GM12878 (cell line): ENCODE results near the gene CDH15. TPM values are rescaled to one million over a fixed set of nuclear protein-coding genes. Genes with fewer than 3 reads are reported as not detected.

Experiments used
- ATF7 ChIP-seq: fragments of 450-650 bp; IDR thresholded peaks from 2 replicates; pipeline ENCODE4 v1.6.1; 2016; ENCODE audit warnings: low read depth, mild to moderate bottlenecking
- BCL11A ChIP-seq: IDR thresholded peaks from 2 replicates; pipeline ENCODE4 v1.6.1; 2011; ENCODE audit warnings: low read depth, low read length
- BRCA1 ChIP-seq: IDR thresholded peaks from 2 replicates; pipeline ENCODE4 v1.6.1; 2011; ENCODE audit warnings: low read depth, low read length, improper control_type of control experiment
- GABPA ChIP-seq: IDR thresholded peaks from 2 replicates; pipeline ENCODE4 v1.6.1; 2014; ENCODE audit warnings: antibody characterized with exemption, low read depth, mild to moderate bottlenecking, inconsistent platforms
- MEF2B ChIP-seq: fragments of 450-650 bp; IDR thresholded peaks from 2 replicates; pipeline ENCODE4 v1.6.1; 2018; ENCODE audit warnings: mild to moderate bottlenecking, moderate library complexity; ENCODE audit not compliant: partially characterized antibody, poor library complexity, severe bottlenecking
- NFIC ChIP-seq: IDR thresholded peaks from 2 replicates; pipeline ENCODE4 v1.6.1; 2012; ENCODE audit warnings: low read depth, mild to moderate bottlenecking, inconsistent platforms, low read length, moderate library complexity
- NR2C1 ChIP-seq: fragments of 450-650 bp; IDR thresholded peaks from 2 replicates; pipeline ENCODE4 v1.6.1; 2017; ENCODE audit warnings: antibody characterized with exemption, mild to moderate bottlenecking, moderate library complexity
- POU2F2 ChIP-seq: IDR thresholded peaks from 3 replicates; pipeline ENCODE4 v1.6.1; 2011; ENCODE audit warnings: low read depth, mild to moderate bottlenecking, low read length, borderline replicate concordance
- RAD21 ChIP-seq: IDR thresholded peaks from 2 replicates; pipeline ENCODE4 v1.6.1; 2011; ENCODE audit warnings: mild to moderate bottlenecking, low read depth, low read length, moderate library complexity; ENCODE audit not compliant: insufficient read depth
- polyA plus RNA-seq, 11 experiments: library from polyadenylated mRNA; depleted of rRNA in 4 of 11; unstranded in 6 of 11; stranded (reverse) in 5 of 11; fragments of >200 nt; fragmentation: Nextera tagmentation in 4 of 11; fragmentation: Illumina TruSeq in 1 of 11; extraction: Ambion mirVana in 4 of 11; extraction: Trizol in 1 of 11; gene quantifications; 1 replicate in 1 of 11; 2 replicates in 10 of 11; pipeline versions ENCODE4 v1.2.1 to v1.2.3, GENCODE V29; 2011 to 2016; ENCODE audit warnings: inconsistent platforms in 2 of 11, missing spikeins in 2 of 11, low read depth in 1 of 11
- total RNA-seq, 4 experiments: library from RNA; depleted of rRNA in 3 of 4; stranded (reverse); fragments of >200 nt in 3 of 4; fragmentation: Illumina TruSeq in 1 of 4; extraction: Trizol in 1 of 4; gene quantifications; 2 replicates each; pipeline versions ENCODE4 v1.2.1 to v1.2.3, GENCODE V29; 2013 to 2021
- TF ChIP-seq, protein P1 (sequence below), 3 experiments: IDR thresholded peaks in 2 of 3; conservative IDR thresholded peaks in 1 of 3; 2 replicates each; pipeline ENCODE4 v1.5.1; 2011; ENCODE audit warnings: low read depth in 3 of 3, low read length in 3 of 3, mild to moderate bottlenecking in 3 of 3, control low read depth in 2 of 3, moderate library complexity in 2 of 3, inconsistent platforms in 1 of 3, mixed read lengths in 1 of 3; ENCODE audit not compliant: control insufficient read depth in 2 of 3, insufficient read depth in 1 of 3; ENCODE audit errors: extremely low read depth in 1 of 3
- TF ChIP-seq, protein P2 (sequence below): fragments of 450-650 bp; IDR thresholded peaks from 2 replicates; pipeline ENCODE4 v1.6.1; 2016; ENCODE audit warnings: mild to moderate bottlenecking
- TF ChIP-seq, protein P3 (sequence below): fragments of 450-650 bp; IDR thresholded peaks from 2 replicates; pipeline ENCODE4 v1.6.1; 2017; ENCODE audit warnings: antibody characterized with exemption, mild to moderate bottlenecking, moderate library complexity
- TF ChIP-seq, protein P4 (sequence below): fragments of 450-650 bp; IDR thresholded peaks from 2 replicates; pipeline ENCODE4 v1.6.1; 2017; ENCODE audit warnings: mild to moderate bottlenecking, moderate library complexity
- TF ChIP-seq, protein P5 (sequence below): IDR thresholded peaks from 2 replicates; pipeline ENCODE4 v1.6.1; 2012; ENCODE audit warnings: low read depth, low read length, improper control_type of control experiment
- TF ChIP-seq, protein P6 (sequence below): IDR thresholded peaks from 2 replicates; pipeline ENCODE4 v1.6.1; 2011; ENCODE audit warnings: low read depth, mild to moderate bottlenecking, low read length, moderate library complexity, borderline replicate concordance; ENCODE audit errors: extremely low read depth

CDH15 gene
- total and polyA plus RNA-seq, 10 of the 15 experiments (the other 5 are each of a cell fraction or from before 2014, with no cell fraction given) = 0.02 to 0.06 TPM; not detected in 8

DNA sequence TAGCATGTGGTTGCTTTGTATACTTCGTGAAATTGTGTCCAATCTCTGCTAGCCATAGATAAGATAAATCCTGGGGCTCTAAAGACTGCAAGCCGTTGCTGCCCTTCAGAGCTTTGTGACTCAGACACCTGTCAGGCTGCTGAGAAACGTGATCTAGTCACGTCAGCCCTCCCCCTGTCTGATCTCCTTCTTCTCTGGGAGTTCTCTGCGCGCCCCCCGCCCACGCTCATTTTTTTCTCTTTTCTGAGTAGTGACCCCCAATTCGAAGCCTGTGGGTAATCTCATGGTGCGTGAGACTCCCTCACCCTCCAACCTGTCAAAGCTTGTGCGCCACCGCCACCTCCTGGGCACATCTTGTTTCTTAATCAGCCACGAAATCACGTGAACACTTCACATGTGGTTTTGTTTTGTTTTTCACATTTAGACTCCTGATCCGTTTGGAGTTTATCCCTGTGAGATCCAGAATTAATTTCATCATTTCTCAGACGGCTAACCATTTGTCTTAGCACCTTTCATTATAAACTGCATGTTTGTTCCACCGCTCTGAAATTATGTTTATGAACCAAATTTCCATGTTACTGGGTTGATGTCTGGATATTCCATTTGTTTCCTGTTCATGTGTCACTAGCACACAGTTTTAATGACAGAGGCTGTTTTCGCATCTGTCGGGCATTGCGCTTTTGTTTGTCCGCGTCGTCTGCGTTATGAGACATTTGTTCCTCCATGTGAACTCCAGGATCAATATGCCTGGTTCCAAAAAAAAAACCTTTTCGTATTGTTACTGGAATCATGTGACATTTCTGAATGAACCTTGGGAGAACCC is 45.0 kb downstream of the CDH15 start (continued):
- TF ChIP-seq ATF7 = 0 out of 2 replicates have a peak, but pooled peaks have one; percentile 14
- TF ChIP-seq, protein P1, sequence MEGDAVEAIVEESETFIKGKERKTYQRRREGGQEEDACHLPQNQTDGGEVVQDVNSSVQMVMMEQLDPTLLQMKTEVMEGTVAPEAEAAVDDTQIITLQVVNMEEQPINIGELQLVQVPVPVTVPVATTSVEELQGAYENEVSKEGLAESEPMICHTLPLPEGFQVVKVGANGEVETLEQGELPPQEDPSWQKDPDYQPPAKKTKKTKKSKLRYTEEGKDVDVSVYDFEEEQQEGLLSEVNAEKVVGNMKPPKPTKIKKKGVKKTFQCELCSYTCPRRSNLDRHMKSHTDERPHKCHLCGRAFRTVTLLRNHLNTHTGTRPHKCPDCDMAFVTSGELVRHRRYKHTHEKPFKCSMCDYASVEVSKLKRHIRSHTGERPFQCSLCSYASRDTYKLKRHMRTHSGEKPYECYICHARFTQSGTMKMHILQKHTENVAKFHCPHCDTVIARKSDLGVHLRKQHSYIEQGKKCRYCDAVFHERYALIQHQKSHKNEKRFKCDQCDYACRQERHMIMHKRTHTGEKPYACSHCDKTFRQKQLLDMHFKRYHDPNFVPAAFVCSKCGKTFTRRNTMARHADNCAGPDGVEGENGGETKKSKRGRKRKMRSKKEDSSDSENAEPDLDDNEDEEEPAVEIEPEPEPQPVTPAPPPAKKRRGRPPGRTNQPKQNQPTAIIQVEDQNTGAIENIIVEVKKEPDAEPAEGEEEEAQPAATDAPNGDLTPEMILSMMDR (IDR thresholded peaks at IDR 0.05 in 2 of 3, conservative IDR thresholded peaks at IDR 0.05 in 1 of 3; ENCODE audit: control insufficient read depth in 2 of 3, extremely low read depth in 1 of 3, insufficient read depth in 1 of 3, low read depth in 3 of 3, low read length in 3 of 3) = peak; percentile 71 to 96 (median 74); a peak in 5 of 6 replicates
- peak; percentile 60 for TF ChIP-seq MEF2B
- TF ChIP-seq, protein P2, sequence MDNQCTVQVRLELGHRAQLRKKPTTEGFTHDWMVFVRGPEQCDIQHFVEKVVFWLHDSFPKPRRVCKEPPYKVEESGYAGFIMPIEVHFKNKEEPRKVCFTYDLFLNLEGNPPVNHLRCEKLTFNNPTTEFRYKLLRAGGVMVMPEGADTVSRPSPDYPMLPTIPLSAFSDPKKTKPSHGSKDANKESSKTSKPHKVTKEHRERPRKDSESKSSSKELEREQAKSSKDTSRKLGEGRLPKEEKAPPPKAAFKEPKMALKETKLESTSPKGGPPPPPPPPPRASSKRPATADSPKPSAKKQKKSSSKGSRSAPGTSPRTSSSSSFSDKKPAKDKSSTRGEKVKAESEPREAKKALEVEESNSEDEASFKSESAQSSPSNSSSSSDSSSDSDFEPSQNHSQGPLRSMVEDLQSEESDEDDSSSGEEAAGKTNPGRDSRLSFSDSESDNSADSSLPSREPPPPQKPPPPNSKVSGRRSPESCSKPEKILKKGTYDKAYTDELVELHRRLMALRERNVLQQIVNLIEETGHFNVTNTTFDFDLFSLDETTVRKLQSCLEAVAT = no peak
- TF ChIP-seq, protein P3, sequence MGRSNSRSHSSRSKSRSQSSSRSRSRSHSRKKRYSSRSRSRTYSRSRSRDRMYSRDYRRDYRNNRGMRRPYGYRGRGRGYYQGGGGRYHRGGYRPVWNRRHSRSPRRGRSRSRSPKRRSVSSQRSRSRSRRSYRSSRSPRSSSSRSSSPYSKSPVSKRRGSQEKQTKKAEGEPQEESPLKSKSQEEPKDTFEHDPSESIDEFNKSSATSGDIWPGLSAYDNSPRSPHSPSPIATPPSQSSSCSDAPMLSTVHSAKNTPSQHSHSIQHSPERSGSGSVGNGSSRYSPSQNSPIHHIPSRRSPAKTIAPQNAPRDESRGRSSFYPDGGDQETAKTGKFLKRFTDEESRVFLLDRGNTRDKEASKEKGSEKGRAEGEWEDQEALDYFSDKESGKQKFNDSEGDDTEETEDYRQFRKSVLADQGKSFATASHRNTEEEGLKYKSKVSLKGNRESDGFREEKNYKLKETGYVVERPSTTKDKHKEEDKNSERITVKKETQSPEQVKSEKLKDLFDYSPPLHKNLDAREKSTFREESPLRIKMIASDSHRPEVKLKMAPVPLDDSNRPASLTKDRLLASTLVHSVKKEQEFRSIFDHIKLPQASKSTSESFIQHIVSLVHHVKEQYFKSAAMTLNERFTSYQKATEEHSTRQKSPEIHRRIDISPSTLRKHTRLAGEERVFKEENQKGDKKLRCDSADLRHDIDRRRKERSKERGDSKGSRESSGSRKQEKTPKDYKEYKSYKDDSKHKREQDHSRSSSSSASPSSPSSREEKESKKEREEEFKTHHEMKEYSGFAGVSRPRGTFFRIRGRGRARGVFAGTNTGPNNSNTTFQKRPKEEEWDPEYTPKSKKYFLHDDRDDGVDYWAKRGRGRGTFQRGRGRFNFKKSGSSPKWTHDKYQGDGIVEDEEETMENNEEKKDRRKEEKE = no peak
- TF ChIP-seq BRCA1 = no peak
- no peak for TF ChIP-seq BCL11A
- TF ChIP-seq NR2C1 = no peak
- TF ChIP-seq RAD21 = peak; percentile 89
- no peak for TF ChIP-seq GABPA
- TF ChIP-seq, protein P4, sequence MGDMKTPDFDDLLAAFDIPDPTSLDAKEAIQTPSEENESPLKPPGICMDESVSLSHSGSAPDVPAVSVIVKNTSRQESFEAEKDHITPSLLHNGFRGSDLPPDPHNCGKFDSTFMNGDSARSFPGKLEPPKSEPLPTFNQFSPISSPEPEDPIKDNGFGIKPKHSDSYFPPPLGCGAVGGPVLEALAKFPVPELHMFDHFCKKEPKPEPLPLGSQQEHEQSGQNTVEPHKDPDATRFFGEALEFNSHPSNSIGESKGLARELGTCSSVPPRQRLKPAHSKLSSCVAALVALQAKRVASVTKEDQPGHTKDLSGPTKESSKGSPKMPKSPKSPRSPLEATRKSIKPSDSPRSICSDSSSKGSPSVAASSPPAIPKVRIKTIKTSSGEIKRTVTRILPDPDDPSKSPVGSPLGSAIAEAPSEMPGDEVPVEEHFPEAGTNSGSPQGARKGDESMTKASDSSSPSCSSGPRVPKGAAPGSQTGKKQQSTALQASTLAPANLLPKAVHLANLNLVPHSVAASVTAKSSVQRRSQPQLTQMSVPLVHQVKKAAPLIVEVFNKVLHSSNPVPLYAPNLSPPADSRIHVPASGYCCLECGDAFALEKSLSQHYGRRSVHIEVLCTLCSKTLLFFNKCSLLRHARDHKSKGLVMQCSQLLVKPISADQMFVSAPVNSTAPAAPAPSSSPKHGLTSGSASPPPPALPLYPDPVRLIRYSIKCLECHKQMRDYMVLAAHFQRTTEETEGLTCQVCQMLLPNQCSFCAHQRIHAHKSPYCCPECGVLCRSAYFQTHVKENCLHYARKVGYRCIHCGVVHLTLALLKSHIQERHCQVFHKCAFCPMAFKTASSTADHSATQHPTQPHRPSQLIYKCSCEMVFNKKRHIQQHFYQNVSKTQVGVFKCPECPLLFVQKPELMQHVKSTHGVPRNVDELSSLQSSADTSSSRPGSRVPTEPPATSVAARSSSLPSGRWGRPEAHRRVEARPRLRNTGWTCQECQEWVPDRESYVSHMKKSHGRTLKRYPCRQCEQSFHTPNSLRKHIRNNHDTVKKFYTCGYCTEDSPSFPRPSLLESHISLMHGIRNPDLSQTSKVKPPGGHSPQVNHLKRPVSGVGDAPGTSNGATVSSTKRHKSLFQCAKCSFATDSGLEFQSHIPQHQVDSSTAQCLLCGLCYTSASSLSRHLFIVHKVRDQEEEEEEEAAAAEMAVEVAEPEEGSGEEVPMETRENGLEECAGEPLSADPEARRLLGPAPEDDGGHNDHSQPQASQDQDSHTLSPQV = 0 out of 2 replicates have a peak, but pooled peaks have one; percentile 12
- TF ChIP-seq, protein P5, sequence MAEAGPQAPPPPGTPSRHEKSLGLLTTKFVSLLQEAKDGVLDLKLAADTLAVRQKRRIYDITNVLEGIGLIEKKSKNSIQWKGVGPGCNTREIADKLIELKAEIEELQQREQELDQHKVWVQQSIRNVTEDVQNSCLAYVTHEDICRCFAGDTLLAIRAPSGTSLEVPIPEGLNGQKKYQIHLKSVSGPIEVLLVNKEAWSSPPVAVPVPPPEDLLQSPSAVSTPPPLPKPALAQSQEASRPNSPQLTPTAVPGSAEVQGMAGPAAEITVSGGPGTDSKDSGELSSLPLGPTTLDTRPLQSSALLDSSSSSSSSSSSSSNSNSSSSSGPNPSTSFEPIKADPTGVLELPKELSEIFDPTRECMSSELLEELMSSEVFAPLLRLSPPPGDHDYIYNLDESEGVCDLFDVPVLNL = no peak
- peak; percentile 60; the same call in 1 of the 3 replicates for TF ChIP-seq POU2F2
- TF ChIP-seq, protein P6, sequence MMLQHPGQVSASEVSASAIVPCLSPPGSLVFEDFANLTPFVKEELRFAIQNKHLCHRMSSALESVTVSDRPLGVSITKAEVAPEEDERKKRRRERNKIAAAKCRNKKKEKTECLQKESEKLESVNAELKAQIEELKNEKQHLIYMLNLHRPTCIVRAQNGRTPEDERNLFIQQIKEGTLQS = peak; percentile 73; the same call in 1 of the 2 replicates
- peak; percentile 7; the same call in 1 of the 2 replicates for TF ChIP-seq NFIC
